Effector memory CD4-positive, alpha-beta T cell (primary cell): ENCODE data around the gene ACSBG1.

Experiments used
- DNase-seq, 3 donors: peaks; one replicate each; pipeline ENCODE4 v3.0.0-alpha.2; 2020
- H3K27ac ChIP-seq: 2 replicates; pipeline ENCODE4 v1.7.0; 2013; ENCODE audit warnings: mild to moderate bottlenecking, low read length, moderate library complexity; ENCODE audit not compliant: insufficient read depth, poor library complexity, severe bottlenecking
- H3K27me3 ChIP-seq: replicated peaks from 2 replicates; pipeline ENCODE4 v1.7.0; 2013; ENCODE audit warnings: mild to moderate bottlenecking, low read length; ENCODE audit not compliant: insufficient read depth, control insufficient read depth, poor library complexity, severe bottlenecking
- H3K36me3 ChIP-seq: 2 replicates; pipeline ENCODE4 v1.7.0; 2013; ENCODE audit warnings: mild to moderate bottlenecking, low read length, moderate library complexity; ENCODE audit not compliant: control insufficient read depth, insufficient read depth
- H3K4me1 ChIP-seq: 2 replicates; pipeline ENCODE4 v1.7.0; 2013; ENCODE audit warnings: low read length, mild to moderate bottlenecking; ENCODE audit not compliant: control insufficient read depth, insufficient read depth, poor library complexity, severe bottlenecking
- H3K4me3 ChIP-seq: 2 replicates; pipeline ENCODE4 v1.7.0; 2013; ENCODE audit warnings: low read length, low read depth, mild to moderate bottlenecking; ENCODE audit not compliant: insufficient read depth, poor library complexity, severe bottlenecking
- H3K9me3 ChIP-seq: 2 replicates; pipeline ENCODE4 v1.7.0; 2013; ENCODE audit warnings: mild to moderate bottlenecking, low read length, moderate library complexity; ENCODE audit not compliant: control insufficient read depth

The ACSBG1 gene

DNA sequence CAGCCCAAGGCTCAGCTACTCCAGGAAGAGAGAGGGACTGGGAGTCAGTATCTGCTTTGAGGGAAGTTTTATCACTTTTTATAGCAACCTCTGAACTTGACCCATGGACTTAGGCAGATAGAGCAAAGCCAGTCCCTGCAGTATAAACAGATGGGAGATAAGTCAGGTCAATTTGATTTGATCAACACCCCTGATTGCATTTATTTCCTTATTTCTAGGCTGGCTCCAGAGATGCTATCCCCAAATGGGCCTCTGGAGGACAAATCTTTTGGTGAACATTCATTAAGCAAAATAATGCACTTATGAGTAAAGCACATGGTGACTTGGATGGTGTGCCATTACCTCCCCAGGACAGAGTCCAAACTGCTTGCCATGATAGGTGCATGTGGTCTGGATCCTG lies 94.1 kb downstream of the ACSBG1 start:
- Histone ChIP-seq H3K27ac (no peak overlapping the region), H3K9me3 (no peaks in the 10 kb centered on the region), H3K27me3 (no peaks in the 10 kb centered on the region), H3K4me1 (no peaks in the 10 kb centered on the region), H3K36me3 (no peaks in the 10 kb centered on the region), H3K4me3 (no peak overlapping the region)
- DNase-seq, result no peak

DNA sequence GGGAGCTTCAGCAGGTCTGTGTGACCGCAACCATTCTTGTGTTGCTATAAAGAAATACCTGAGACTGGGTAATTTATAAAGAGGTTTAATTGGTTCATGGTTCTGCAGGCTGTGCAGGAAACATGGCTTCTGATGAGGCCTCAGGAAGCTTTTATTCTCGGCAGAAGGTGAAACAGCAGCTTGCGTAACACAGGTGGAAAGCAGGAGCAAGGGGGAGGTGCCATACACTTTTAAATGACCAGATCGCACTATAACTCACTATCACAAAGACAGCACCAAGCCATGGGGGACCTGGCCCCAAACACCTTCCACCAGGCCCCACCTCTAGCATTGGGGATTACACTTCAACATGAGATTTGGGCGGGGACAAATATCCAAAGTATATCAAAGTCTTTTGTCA lies 94.8 kb downstream of the ACSBG1 start:
- Histone ChIP-seq H3K27me3 (no peaks in the 10 kb centered on the region), H3K36me3 (no peaks in the 10 kb centered on the region), H3K4me3 (no peak overlapping the region), H3K9me3 (no peaks in the 10 kb centered on the region), H3K4me1 (no peaks in the 10 kb centered on the region), H3K27ac (no peak overlapping the region)
- DNase-seq, result no peak

DNA sequence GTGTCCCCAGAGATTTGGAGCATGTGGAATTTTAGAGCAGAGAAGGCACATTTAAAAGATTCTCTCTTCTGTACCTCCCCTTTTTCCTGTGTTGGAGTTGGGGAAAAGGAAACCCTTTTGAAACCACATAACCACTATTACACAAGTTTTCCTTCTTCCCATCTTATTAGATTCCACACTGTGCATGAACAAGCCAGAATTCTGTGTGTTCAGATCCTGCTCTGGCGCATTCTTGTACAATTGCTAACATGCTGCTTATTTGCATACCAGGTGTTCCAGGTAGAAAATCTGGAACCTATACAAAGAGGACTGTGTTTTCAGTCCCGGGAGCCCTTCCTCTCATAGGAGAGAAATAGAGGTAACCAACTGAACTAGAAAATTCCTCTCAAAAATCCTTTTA lies 100.6 kb downstream of the ACSBG1 start:
- H3K4me3 ChIP-seq, result no peak overlapping the region
- H3K27ac ChIP-seq, result no peak overlapping the region
- no peaks in the 10 kb centered on the region for H3K27me3 ChIP-seq
- H3K36me3 ChIP-seq, result no peaks in the 10 kb centered on the region
- peaks cover 11% of the 10 kb centered on the region for H3K4me1 ChIP-seq
- no peak for DNase-seq
- no peaks in the 10 kb centered on the region for H3K9me3 ChIP-seq

DNA sequence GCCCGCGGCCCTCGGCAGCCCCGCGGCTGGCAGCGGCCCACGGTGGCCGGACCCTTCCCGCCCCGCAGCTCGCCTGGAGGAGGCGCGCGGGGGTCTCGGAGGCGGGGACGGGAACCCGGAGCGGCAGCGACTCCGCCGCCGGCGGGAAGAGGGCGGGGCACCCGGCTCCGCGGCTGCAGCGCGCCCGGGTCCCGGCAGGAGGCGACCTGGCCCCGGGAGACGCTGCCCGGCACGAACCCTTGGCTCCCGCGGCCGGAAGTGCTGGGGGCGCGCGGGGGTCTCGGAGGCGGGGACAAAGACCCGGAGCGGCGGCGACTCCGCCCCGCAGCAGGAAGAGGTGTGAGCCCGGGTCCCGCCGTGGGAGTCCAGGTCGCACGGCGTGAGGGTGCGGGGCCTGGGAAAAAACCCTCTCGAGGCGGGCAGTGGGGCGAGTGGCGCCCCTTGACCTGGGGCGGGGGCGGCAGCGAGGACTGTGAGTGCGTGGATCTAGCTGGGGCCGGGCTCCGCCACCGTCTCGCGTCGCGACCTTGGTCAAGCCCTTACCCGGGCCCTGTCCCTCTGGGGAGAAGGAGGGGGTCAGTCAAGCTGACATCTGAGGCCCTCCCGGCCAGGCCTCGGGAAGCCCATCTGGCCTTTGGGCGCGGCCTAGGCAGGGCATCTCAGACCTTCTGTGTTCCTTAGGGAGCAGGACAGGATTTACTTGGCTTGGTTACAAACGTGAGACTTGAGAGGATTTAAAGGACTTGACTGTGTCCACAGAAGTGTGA lies 102.9 kb downstream of the ACSBG1 start, which contains the start of gene CIB2:
CIB2 (minus strand) TSS at position 151 of the 767 bp plus-strand sequence. CDS start 230 bp downstream, outside the sequence.
- Histone ChIP-seq H3K27me3 (no peaks in the 10 kb centered on the region), H3K27ac (peak within 1 kb of the TSS; percentile 65), H3K36me3 (no peaks in the 10 kb centered on the region), H3K9me3 (no peaks in the 10 kb centered on the region), H3K4me3 (peak within 1 kb of the TSS; percentile 73), H3K4me1 (peaks cover 11% of the 10 kb centered on the region)
- DNase-seq, result peak; percentile 63 to 71 (median 69)

DNA sequence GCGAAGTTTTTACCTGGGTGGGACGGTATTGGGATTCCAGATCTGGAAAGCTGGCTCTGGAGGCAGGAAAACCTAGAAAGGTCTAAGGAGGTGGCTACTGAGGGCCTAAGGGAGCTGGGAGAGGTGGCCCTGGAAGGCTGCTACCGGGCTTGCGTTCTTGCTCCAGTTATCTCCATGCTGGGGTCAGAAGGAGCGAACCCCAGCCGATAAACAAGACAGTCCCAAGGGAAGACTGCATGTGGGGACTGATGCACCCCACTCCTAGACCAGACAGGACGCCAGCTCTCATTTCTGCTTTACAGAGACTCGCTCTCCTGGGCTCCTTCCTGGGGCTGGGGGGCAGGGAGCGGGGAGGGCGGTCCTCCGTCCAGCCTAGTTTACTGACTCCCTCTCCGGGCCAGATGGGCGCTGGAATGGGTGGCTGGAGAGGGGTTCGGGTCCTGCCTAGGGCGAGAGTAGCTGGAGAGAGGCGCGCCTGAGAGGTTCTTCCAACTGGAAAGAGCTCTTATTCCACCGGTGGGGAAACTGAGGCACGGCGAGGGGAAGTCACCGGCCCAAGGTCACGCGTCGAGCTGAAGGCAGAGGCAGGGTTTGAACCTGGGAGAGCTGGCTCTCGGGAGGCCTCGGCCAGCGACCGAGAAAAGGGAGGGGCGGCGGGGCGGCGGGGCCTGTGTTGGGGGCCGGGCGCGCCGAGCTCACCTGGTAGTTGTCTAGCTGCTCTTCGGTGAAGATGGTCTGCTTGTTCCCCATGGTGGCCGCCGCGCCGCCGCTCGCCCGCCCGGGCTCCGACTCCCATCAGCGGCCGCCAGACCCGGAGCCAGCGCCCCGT lies 103.7 kb downstream of the ACSBG1 start:
- no peaks in the 10 kb centered on the region for H3K36me3 ChIP-seq
- peaks cover 11% of the 10 kb centered on the region for H3K4me1 ChIP-seq
- H3K4me3 ChIP-seq, result no peak overlapping the region
- no peaks in the 10 kb centered on the region for H3K27me3 ChIP-seq
- DNase-seq, result no peak
- no peak overlapping the region for H3K27ac ChIP-seq
- no peaks in the 10 kb centered on the region for H3K9me3 ChIP-seq

DNA sequence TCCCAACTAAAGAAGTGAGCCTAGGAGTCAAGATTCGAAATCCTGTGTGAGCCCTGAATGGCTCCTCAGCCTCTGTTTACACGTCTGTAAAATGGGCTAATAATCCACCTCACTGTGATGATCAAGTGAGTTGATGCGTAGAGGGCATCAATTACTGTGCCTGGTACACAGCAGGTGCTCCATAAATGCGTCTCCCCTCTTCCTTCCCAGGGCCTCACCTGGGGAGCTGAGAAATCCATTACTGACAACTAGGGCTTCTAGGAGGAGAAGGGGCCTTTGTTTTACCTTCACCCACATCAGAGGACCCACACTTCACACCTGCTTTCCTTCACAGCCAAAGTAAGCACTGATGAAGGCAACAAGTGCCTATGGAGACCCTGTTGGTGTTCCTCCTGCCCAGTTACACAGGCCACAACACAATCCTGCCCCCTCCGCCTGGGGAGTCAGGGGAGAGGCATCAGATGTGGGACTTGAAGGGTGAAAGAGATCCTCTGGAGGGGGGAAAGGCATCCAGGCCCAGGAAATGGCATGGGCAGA lies 104.5 kb downstream of the ACSBG1 start:
- Histone ChIP-seq H3K27me3 (no peaks in the 10 kb centered on the region), H3K36me3 (no peaks in the 10 kb centered on the region), H3K9me3 (no peaks in the 10 kb centered on the region), H3K4me1 (peaks cover 11% of the 10 kb centered on the region), H3K27ac (no peak overlapping the region), H3K4me3 (no peak overlapping the region)
- no peak for DNase-seq

DNA sequence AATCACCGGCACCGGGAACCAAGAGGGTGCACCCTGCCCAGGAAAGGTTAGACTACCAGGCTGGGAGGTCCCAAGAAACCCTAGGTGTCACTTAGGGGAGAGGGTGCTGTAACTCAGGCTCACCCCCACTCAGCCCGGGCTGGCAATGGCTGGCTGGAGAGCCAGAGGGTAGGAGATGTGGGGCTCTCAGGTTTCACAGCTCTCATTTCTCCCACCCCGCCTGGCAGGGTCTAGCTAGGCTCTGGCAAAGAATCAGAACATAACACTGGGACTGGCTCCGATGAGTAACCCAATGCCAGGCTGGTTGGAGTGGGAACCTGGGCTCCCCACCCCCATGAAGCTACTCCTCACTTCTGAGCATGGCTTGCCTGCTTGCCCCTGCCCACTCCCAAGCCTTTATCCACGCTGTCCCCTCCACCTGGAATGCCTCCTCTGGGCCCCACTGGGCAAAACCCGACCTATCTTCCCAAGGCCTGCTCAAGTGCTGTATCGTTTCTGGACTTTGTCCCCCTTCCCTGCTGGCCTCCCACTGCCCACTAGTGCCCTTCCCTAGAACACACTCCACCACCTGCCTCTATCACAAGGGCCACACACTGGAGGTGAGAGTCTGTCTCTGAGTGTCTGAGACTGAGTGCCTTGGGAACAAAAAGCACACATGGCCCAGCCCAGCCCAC lies 105.2 kb downstream of the ACSBG1 start:
- Histone ChIP-seq H3K27ac (no peak overlapping the region), H3K36me3 (no peaks in the 10 kb centered on the region), H3K4me1 (peaks cover 11% of the 10 kb centered on the region), H3K9me3 (no peaks in the 10 kb centered on the region), H3K27me3 (no peaks in the 10 kb centered on the region), H3K4me3 (no peak overlapping the region)
- DNase-seq, result no peak

DNA sequence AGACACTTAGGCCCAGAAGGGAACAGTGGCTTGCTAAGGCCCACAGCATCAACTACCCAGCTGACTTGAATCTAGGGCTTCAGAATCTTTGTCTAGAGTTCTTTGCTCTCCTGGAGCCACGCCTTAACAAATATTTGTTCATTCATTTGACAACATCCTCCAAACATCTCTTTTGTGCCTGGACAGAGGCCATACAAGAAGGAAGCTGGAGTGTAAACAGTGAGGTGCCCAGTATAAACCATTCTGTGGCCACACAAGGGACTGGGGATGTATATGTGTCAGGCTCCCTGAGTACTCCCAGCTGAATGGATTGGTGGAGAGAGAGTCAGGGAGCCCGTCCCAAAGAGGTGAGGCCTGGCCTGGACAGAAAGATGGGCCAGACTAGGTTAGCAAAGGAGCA lies 106.5 kb downstream of the ACSBG1 start:
- H3K4me3 ChIP-seq, result no peak overlapping the region
- no peak for DNase-seq
- no peak overlapping the region for H3K27ac ChIP-seq
- H3K27me3 ChIP-seq, result no peaks in the 10 kb centered on the region
- H3K9me3 ChIP-seq, result no peaks in the 10 kb centered on the region
- H3K4me1 ChIP-seq, result peaks cover 11% of the 10 kb centered on the region
- no peaks in the 10 kb centered on the region for H3K36me3 ChIP-seq

DNA sequence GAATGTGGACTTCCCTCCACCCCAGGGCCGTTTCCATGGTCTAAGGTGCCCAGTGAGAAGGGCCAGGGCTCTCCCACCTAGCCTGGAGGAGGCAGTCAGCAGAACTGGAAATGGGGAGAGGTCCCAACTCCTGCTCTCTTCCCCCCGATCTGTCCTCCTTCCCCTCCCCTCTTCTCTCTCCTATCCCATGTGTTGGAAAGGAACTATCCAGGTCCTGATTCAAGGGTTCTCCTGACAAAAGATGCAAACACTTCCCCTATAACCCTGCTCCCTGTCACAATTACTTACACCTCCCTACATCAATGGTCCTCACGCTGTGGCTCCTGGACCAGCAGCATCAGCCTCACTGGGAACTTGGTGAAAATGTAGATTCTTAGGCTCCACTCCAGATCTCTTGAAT lies 109.1 kb downstream of the ACSBG1 start:
- DNase-seq, result no peak
- no peaks in the 10 kb centered on the region for H3K4me1 ChIP-seq
- no peaks in the 10 kb centered on the region for H3K27me3 ChIP-seq
- H3K36me3 ChIP-seq, result no peaks in the 10 kb centered on the region
- H3K9me3 ChIP-seq, result no peaks in the 10 kb centered on the region
- H3K27ac ChIP-seq, result no peak overlapping the region
- no peak overlapping the region for H3K4me3 ChIP-seq
